ENCODE data around the gene HAUS8.
"Not testable (repeated sequence)": the region's sequence is repeated elsewhere in the genome, so short reads cannot be mapped to it uniquely, and the experiment has no call there.

The HAUS8 gene

DNA sequence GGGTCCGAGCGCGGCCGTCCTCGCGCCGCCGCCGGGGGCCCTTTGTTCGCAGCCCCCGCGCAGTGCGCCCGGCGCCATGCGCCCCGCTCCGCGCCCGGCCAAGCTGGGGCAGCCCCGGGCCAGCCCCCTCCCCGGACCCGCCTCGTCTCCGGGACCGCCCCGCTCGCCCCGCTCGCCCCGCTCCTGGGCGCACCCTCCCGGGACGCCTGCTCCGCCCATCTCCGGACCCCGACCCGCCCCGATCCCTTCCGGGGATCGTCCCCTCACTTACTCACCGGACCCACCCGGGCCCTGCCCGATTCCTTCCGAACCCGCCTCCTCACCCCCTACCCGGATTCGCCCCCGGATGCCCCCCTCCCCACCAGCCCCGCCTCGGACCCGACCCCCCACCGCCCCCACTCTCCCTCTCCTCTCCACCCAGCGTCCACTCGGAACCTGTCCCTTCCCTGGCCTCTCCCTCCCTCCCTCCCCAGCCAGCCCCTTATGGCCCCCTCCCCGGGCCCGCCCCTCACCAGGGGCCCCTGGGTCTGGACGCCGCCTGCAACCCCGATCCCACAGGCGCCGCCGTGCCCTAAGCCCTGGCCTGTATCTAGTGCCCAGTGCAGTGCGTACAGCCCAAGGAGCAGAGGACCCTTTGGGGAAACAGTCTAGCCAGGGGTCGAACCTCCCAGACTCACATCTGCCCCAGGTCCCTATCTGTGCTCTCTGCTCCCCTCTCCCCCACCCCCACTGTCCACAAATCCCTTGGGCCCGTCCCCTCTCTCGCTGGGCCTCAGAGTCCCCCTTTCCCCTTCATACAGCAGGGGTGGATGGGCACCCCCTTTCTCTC, 48.3 kb downstream of the HAUS8 start, which contains the start of gene CPAMD8:
Gene CPAMD8 (minus strand): TSS at position 105 of the 829 bp plus-strand sequence. CDS start 168 bp downstream, outside the sequence.
- no peak for DNase-seq

GRCh38 chr19:17025991-17026658, 49.1 kb downstream of the HAUS8 start:
- DNase-seq: no peak

GRCh38 chr19:17025361-17025760, 49.9 kb downstream of the HAUS8 start:
- DNase-seq: no peak

DNA sequence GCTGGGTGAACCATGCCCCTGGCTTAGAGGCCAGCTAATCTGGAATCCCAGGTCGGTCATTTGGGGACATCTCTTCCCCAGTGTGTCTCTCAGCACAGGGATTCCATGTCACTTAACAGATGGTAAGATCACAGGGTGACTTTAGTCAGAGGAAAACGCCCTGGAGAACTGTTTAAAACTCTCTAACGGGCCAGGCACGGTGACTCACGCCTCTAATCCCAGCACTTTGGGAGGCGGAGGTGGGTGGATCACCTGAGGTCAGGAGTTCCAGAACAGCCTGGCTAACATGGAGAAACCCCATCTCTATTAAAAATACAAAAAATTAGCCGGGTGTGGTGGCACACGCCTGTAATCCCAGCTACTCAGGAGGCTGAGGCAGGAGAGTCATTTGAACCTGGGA, 50.3 kb downstream of the HAUS8 start:
- not testable (repeated sequence) for DNase-seq

GRCh38 chr19:17023805-17024204, 51.4 kb downstream of the HAUS8 start:
- DNase-seq: no peak

GRCh38 chr19:17022738-17023137, 52.5 kb downstream of the HAUS8 start:
- no peak for DNase-seq

- no peak for DNase-seq
These were observed 53.3 kb downstream of the HAUS8 start for GRCh38 chr19:17021793-17022590.

GRCh38 chr19:17021328-17021727, 53.9 kb downstream of the HAUS8 start:
- no peak for DNase-seq

GRCh38 chr19:17020823-17021222, 54.4 kb downstream of the HAUS8 start:
- no peak for DNase-seq

DNA sequence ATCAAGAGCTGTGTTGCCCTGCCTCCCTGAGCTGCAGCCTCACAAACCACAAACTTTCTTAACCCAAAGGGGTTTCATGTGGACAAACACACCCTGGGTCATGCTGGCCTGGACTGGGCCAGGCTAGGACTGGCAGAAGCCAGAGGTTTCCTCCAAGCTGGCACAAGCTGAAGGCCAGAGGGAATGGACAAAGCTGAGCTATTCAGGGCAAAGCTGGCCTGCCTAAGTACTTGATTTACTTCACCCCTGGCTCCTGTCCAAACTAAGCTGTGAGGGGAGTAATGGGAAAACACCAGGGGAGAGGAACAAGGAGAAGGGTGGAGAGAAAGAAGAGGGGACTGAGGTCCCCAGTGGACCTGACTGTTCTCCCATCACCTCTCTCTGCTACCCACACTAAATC, 54.9 kb downstream of the HAUS8 start:
- no peak for DNase-seq

- DNase-seq: not testable (repeated sequence)
These were observed 60.9 kb downstream of the HAUS8 start for GRCh38 chr19:17014212-17014861.

DNA sequence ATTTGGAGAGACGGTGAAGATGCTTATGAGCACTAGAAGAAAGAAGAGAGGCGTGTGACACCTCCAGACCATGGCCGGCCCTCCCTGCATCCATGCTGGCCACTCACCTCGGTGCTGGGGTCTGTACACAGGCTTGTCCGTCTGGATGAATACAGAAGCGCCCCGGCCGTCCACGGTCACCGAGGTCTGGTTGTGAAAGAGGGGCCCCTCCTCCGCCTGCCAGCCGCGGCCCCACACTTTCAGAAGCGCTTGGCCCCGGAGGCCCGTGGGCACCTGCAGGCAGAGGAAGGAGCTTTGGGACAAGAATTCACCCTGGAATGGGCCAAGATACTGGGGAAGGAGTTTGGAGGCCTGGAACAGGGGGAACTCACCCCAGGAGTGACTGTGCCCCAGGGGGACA, 63.8 kb downstream of the HAUS8 start:
- no peak for DNase-seq

DNA sequence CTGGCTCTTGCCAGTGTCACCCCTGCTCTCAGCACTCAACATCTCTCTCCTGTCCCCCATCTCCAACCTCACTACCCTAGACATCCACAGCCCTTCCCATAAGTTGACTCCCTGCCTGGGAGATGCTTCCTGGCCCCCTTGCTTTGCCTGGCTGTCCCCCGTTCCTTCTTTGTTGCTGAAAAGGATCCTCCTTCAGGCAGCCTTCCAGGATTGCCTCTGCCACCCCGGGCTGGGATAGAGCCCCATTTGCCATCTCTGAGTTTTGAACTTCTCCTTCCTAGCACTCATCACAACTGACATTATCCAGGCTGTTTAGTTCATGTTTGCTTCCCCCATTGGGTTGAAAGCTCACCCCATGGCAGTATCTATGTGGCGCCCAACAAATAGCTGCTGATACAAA, 68.7 kb downstream of the HAUS8 start:
- no peak for DNase-seq

- no peak for DNase-seq
These were observed 70.3 kb downstream of the HAUS8 start for GRCh38 chr19:17005000-17005399.

- DNase-seq: no peak
These were observed 70.9 kb downstream of the HAUS8 start for GRCh38 chr19:17004386-17004785.

DNA sequence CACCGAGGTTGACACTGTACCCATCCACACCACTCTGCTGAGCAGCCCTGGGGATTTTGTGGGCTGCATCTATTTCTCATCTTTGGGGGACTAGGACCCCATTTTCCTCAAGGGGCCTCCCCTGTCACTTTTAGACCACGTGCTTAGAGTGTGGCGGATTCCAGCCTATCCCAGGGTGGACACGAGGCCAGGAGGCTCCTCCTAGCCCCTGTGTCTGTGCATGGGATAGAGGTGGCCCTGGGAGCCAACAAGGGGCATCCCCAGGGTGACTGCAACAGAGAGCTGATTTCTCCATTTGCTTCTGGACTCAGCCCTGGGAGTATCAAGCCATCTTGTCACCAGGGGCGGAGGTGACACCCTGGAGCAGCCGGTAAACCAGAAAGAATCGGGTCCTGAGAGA, 72.8 kb downstream of the HAUS8 start:
- no peak for DNase-seq

- DNase-seq: no peak
These were observed 73.6 kb downstream of the HAUS8 start for GRCh38 chr19:17001603-17002183.
